ENCODE results near the gene SRCIN1. TPM values are rescaled to one million over a fixed set of nuclear protein-coding genes. Genes with fewer than 3 reads are reported as not detected.
"Not testable (repeated sequence)": the region's sequence is repeated elsewhere in the genome, so short reads cannot be mapped to it uniquely, and the experiment has no call there.

SRCIN1 gene
- total and polyA plus RNA-seq, 3 experiments from 2014 or later: 0.04 to 0.50 TPM; not detected in 1

DNA sequence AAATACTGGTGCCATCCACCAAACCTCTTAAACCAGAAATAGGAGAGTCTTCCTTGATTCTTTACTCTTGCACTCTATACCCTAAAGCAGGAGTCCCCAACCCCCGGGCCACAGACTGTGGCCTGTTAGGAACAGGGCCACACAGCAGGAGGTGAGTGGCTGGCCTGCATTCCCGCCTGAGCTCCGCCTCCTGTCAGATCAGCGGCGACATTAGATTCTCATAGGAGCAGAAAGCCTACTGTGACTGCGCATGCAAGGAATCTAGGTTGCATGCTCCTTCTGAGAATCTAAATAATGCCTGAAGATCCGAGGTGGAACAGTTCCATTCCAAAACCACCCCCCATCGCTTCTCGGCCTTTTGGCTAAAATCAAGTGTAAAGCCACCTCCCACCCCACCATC, 30.3 kb upstream of the SRCIN1 start:
- no peaks in the 10 kb centered on the region for H3K36me3 ChIP-seq (ENCODE audit: insufficient read depth, low read length)
- DNase-seq: no peak
- H3K9me3 ChIP-seq (ENCODE audit: low read length): no peaks in the 10 kb centered on the region
- H3K9me3 Mint-ChIP-seq: no peaks in the 10 kb centered on the region
- H3K4me3 ChIP-seq (ENCODE audit: low read length): no peak overlapping the region
- H3K27ac Mint-ChIP-seq: no peak overlapping the region
- H3K27ac ChIP-seq (ENCODE audit: low read depth, low read length): no peak overlapping the region
- peaks cover 0 to 3% (median 0%) of the 10 kb centered on the region in 3 donors for H3K36me3 Mint-ChIP-seq
- no peaks in the 10 kb centered on the region for H3K27me3 ChIP-seq (ENCODE audit: insufficient read depth, low read length, poor library complexity, severe bottlenecking)
- POLR2A ChIA-PET: no interaction called here
- H3K4me1 ChIP-seq (ENCODE audit: insufficient read depth, low read length): no peaks in the 10 kb centered on the region
- no peaks in the 10 kb centered on the region for H3K4me1 Mint-ChIP-seq
- no peak overlapping the region for H3K4me3 Mint-ChIP-seq
- peaks cover 2 to 43% of the 10 kb centered on the region in 2 donors for H3K27me3 Mint-ChIP-seq
- CTCF ChIA-PET: no interaction called here

GRCh38 chr17:38632334-38632733, 26.6 kb upstream of the SRCIN1 start:
- CTCF ChIA-PET: no interaction called here
- peaks cover 0 to 3% (median 2%) of the 10 kb centered on the region in 3 donors for H3K36me3 Mint-ChIP-seq
- Histone ChIP-seq H3K27me3 (ENCODE audit: insufficient read depth, low read length, poor library complexity, severe bottlenecking) (no peaks in the 10 kb centered on the region), H3K36me3 (ENCODE audit: insufficient read depth, low read length) (no peaks in the 10 kb centered on the region), H3K27ac (ENCODE audit: low read depth, low read length) (no peak overlapping the region), H3K9me3 (ENCODE audit: low read length) (no peaks in the 10 kb centered on the region), H3K4me1 (ENCODE audit: insufficient read depth, low read length) (no peaks in the 10 kb centered on the region), H3K4me3 (ENCODE audit: low read length) (no peak overlapping the region)
- H3K27ac Mint-ChIP-seq: no peak overlapping the region
- no peaks in the 10 kb centered on the region for H3K9me3 Mint-ChIP-seq
- POLR2A ChIA-PET: no interaction called here
- H3K4me3 Mint-ChIP-seq: no peak overlapping the region
- H3K27me3 Mint-ChIP-seq: peaks cover 2 to 35% of the 10 kb centered on the region in 2 donors
- no peaks in the 10 kb centered on the region for H3K4me1 Mint-ChIP-seq
- DNase-seq: no peak

DNA sequence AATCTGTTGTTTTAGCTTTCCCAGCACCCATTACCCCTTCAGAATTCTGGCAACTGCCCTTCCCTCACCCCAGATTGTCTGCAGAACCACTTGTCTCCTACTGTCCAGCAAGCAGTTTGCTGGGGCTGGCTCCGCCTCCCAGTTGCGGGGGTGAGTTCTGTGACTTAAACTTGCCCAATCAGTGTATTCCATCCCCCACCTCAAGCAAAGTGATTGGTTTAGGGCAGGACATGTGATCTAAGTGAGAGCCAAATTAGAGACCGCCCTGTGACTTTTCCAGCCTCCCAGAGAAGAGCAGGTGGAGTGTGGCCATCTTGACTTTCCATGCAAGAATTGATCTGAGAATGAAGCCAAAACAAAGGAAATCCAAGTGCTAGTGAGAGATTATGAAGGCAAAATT, 22.7 kb upstream of the SRCIN1 start:
- H3K27me3 ChIP-seq (ENCODE audit: insufficient read depth, low read length, poor library complexity, severe bottlenecking): no peaks in the 10 kb centered on the region
- DNase-seq: no peak
- H3K9me3 Mint-ChIP-seq: no peaks in the 10 kb centered on the region
- CTCF ChIA-PET: interaction anchor here (0.6 kb wide), 1 partner anchor 33 kb away, joined by 3 read pairs; no protein-coding TSS in a partner anchor
- peaks cover 0 to 2% (median 0%) of the 10 kb centered on the region in 3 donors for H3K36me3 Mint-ChIP-seq
- no peaks in the 10 kb centered on the region for H3K36me3 ChIP-seq (ENCODE audit: insufficient read depth, low read length)
- H3K4me3 ChIP-seq (ENCODE audit: low read length): no peak overlapping the region
- H3K4me1 Mint-ChIP-seq: peaks cover 5 to 11% (median 5%) of the 10 kb centered on the region in 3 donors
- H3K27ac ChIP-seq (ENCODE audit: low read depth, low read length): no peak overlapping the region
- H3K9me3 ChIP-seq (ENCODE audit: low read length): no peaks in the 10 kb centered on the region
- no peaks in the 10 kb centered on the region for H3K4me1 ChIP-seq (ENCODE audit: insufficient read depth, low read length)
- no peak overlapping the region for H3K27ac Mint-ChIP-seq
- no peak overlapping the region for H3K4me3 Mint-ChIP-seq
- POLR2A ChIA-PET: no interaction called here
- peaks cover 4 to 26% of the 10 kb centered on the region in 2 donors for H3K27me3 Mint-ChIP-seq

- ChIA-PET POLR2A (no interaction called here), CTCF (interaction anchor here (0.6 kb wide), 1 partner anchor 33 kb away, joined by 3 read pairs; no protein-coding TSS in a partner anchor)
- no peaks in the 10 kb centered on the region for H3K9me3 Mint-ChIP-seq
- H3K36me3 Mint-ChIP-seq: peaks cover 0 to 2% (median 0%) of the 10 kb centered on the region in 3 donors
- Histone ChIP-seq H3K9me3 (ENCODE audit: low read length) (no peaks in the 10 kb centered on the region), H3K36me3 (ENCODE audit: insufficient read depth, low read length) (no peaks in the 10 kb centered on the region), H3K27ac (ENCODE audit: low read depth, low read length) (no peak overlapping the region), H3K4me1 (ENCODE audit: insufficient read depth, low read length) (no peaks in the 10 kb centered on the region), H3K4me3 (ENCODE audit: low read length) (no peak overlapping the region), H3K27me3 (ENCODE audit: insufficient read depth, low read length, poor library complexity, severe bottlenecking) (peaks cover 2% of the 10 kb centered on the region)
- no peak overlapping the region for H3K27ac Mint-ChIP-seq
- H3K4me3 Mint-ChIP-seq: no peak overlapping the region
- H3K4me1 Mint-ChIP-seq: peaks cover 5 to 11% (median 5%) of the 10 kb centered on the region in 3 donors
- no peak for DNase-seq
- peaks cover 4 to 29% of the 10 kb centered on the region in 2 donors for H3K27me3 Mint-ChIP-seq
These were observed 22.2 kb upstream of the SRCIN1 start for GRCh38 chr17:38627957-38628356.

DNA sequence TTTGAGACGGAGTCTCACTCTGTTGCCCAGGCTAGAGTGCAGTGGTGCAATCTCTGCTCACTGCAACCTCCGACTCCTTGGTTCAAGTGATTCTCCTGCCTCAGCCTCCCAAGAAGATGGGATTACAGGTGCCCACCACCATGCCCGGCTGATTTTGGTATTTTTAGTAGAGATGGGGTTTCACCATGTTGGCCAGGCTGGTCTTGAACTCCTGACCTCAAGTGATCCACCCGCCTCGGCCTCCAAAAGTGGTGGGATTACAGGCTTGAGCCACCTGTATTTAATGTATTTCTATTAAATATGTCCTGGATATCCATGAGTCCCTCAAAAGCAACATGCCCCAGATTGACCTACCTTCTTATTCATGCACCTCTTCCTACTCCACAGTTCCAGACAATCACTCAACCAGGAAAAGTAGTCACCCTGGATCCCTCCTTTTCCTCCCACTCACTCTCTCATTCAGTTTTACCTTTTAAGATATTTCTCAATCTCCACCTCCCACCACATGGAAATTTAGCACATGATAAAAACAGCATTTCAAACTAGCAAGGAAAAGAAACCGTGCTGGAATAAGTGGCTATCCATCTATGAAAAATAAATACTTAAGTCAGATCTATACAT, 21.0 kb upstream of the SRCIN1 start:
- H3K36me3 ChIP-seq (ENCODE audit: insufficient read depth, low read length); H3K4me1 ChIP-seq (ENCODE audit: insufficient read depth, low read length); H3K9me3 Mint-ChIP-seq; H3K36me3 Mint-ChIP-seq; DNase-seq; H3K27ac ChIP-seq (ENCODE audit: low read depth, low read length); H3K4me3 ChIP-seq (ENCODE audit: low read length); H3K9me3 ChIP-seq (ENCODE audit: low read length); POLR2A ChIA-PET; H3K4me3 Mint-ChIP-seq; H3K27me3 ChIP-seq (ENCODE audit: insufficient read depth, low read length, poor library complexity, severe bottlenecking); H3K27ac Mint-ChIP-seq; CTCF ChIA-PET: not testable (repeated sequence)
- Mint-ChIP-seq H3K27me3 (peaks cover 10 to 37% of the 10 kb centered on the region in 2 donors), H3K4me1 (peaks cover 5 to 11% (median 5%) of the 10 kb centered on the region in 3 donors)

DNA sequence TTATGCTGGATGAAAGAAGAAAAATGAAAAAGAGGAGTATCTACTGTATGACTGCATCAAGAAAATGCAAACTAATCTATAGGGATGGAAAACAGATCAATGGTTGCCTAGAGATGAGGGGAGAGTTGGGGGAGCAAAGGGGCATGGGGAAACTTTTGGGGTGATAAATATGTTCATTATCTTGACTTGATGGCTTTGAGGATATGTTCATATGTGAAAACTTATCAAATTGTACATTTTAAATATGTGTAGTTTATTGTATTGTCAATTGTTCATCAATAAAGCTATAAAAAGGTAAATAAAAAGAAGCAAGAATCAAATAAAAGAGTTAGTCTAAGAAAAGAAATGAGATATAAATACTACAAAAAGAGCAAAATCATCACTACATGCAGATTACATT, 19.7 kb upstream of the SRCIN1 start:
- H3K9me3 Mint-ChIP-seq: no peaks in the 10 kb centered on the region
- H3K36me3 Mint-ChIP-seq: peaks cover 0 to 3% (median 0%) of the 10 kb centered on the region in 3 donors
- H3K4me1 Mint-ChIP-seq: peaks cover 5 to 11% (median 5%) of the 10 kb centered on the region in 3 donors
- no peak overlapping the region for H3K27ac Mint-ChIP-seq
- H3K4me1 ChIP-seq (ENCODE audit: insufficient read depth, low read length): no peaks in the 10 kb centered on the region
- H3K4me3 ChIP-seq (ENCODE audit: low read length): no peak overlapping the region
- H3K27me3 Mint-ChIP-seq: peaks cover 14 to 50% of the 10 kb centered on the region in 2 donors
- no peak for DNase-seq
- ChIA-PET CTCF (no interaction called here), POLR2A (no interaction called here)
- H3K27me3 ChIP-seq (ENCODE audit: insufficient read depth, low read length, poor library complexity, severe bottlenecking): peaks cover 6% of the 10 kb centered on the region
- no peaks in the 10 kb centered on the region for H3K36me3 ChIP-seq (ENCODE audit: insufficient read depth, low read length)
- H3K9me3 ChIP-seq (ENCODE audit: low read length): no peaks in the 10 kb centered on the region
- H3K27ac ChIP-seq (ENCODE audit: low read depth, low read length): no peak overlapping the region
- peak overlapping the region in 1 of 7 donors; percentile 43 for H3K4me3 Mint-ChIP-seq

GRCh38 chr17:38624782-38625355, 19.1 kb upstream of the SRCIN1 start:
- H3K9me3 Mint-ChIP-seq; H3K36me3 Mint-ChIP-seq; H3K27me3 ChIP-seq (ENCODE audit: insufficient read depth, low read length, poor library complexity, severe bottlenecking); POLR2A ChIA-PET; H3K4me3 ChIP-seq (ENCODE audit: low read length); H3K9me3 ChIP-seq (ENCODE audit: low read length); DNase-seq; CTCF ChIA-PET; H3K36me3 ChIP-seq (ENCODE audit: insufficient read depth, low read length); H3K27ac ChIP-seq (ENCODE audit: low read depth, low read length); H3K4me1 ChIP-seq (ENCODE audit: insufficient read depth, low read length): not testable (repeated sequence)
- peaks cover 17 to 54% of the 10 kb centered on the region in 2 donors for H3K27me3 Mint-ChIP-seq
- peaks cover 5 to 11% (median 5%) of the 10 kb centered on the region in 3 donors for H3K4me1 Mint-ChIP-seq
- peak overlapping the region in 1 of 8 donors; percentile 30 for H3K27ac Mint-ChIP-seq
- peak overlapping the region in 6 of 7 donors; percentile 56 to 88 (median 72) for H3K4me3 Mint-ChIP-seq

- CTCF ChIA-PET: no interaction called here
- Histone ChIP-seq H3K27me3 (ENCODE audit: insufficient read depth, low read length, poor library complexity, severe bottlenecking) (peaks cover 6% of the 10 kb centered on the region), H3K27ac (ENCODE audit: low read depth, low read length) (no peak overlapping the region), H3K4me1 (ENCODE audit: insufficient read depth, low read length) (no peaks in the 10 kb centered on the region), H3K4me3 (ENCODE audit: low read length) (no peak overlapping the region), H3K36me3 (ENCODE audit: insufficient read depth, low read length) (no peaks in the 10 kb centered on the region), H3K9me3 (ENCODE audit: low read length) (no peaks in the 10 kb centered on the region)
- Mint-ChIP-seq H3K27ac (no peak overlapping the region), H3K9me3 (no peaks in the 10 kb centered on the region), H3K4me3 (no peak overlapping the region), H3K36me3 (peaks cover 0 to 1% (median 0%) of the 10 kb centered on the region in 3 donors), H3K4me1 (peaks cover 5 to 11% (median 5%) of the 10 kb centered on the region in 3 donors), H3K27me3 (peaks cover 21 to 54% of the 10 kb centered on the region in 2 donors)
- DNase-seq: no peak
- POLR2A ChIA-PET: no interaction called here
These were observed 15.8 kb upstream of the SRCIN1 start for GRCh38 chr17:38621538-38621937.
